Measurements from ENCODE around the gene CCDC82. TPM values are rescaled to one million over a fixed set of nuclear protein-coding genes. Genes with fewer than 3 reads are reported as not detected.

The CCDC82 gene
- total RNA-seq, 1 donor from 2014 or later, result 34.1 TPM

DNA sequence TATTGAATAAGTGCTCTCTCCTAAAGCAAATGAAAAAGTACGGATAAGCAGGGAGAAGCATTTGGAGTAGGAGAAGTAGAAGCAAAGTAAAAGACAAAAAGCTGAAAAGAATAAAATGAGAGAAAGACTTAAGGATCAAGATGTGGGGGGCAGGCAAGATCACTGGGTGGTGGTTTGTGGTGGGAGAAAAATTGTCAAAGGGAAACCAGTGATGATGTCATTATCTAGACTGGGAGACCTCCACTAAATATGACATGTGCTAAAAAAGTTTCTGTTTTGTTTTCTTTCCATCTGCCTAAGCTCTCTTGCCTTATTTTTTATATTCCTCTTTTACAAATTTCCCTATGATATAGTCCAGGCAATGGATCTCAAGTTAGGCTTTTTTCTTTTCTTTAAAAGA is 31.9 kb downstream of the CCDC82 start:
- no peaks in the 10 kb centered on the region for H3K4me1 Mint-ChIP-seq (ENCODE audit: unreplicated experiment)
- H3K36me3 Mint-ChIP-seq (ENCODE audit: low read depth, unreplicated experiment), result peaks cover 33% of the 10 kb centered on the region
- no peaks in the 10 kb centered on the region for H3K9me3 Mint-ChIP-seq (ENCODE audit: unreplicated experiment)
- no peaks in the 10 kb centered on the region for H3K27me3 Mint-ChIP-seq (ENCODE audit: unreplicated experiment)
- TF ChIP-seq, protein P1, sequence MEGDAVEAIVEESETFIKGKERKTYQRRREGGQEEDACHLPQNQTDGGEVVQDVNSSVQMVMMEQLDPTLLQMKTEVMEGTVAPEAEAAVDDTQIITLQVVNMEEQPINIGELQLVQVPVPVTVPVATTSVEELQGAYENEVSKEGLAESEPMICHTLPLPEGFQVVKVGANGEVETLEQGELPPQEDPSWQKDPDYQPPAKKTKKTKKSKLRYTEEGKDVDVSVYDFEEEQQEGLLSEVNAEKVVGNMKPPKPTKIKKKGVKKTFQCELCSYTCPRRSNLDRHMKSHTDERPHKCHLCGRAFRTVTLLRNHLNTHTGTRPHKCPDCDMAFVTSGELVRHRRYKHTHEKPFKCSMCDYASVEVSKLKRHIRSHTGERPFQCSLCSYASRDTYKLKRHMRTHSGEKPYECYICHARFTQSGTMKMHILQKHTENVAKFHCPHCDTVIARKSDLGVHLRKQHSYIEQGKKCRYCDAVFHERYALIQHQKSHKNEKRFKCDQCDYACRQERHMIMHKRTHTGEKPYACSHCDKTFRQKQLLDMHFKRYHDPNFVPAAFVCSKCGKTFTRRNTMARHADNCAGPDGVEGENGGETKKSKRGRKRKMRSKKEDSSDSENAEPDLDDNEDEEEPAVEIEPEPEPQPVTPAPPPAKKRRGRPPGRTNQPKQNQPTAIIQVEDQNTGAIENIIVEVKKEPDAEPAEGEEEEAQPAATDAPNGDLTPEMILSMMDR (IDR thresholded peaks at IDR 0.05; ENCODE audit: unreplicated experiment), result no peak
- no peak overlapping the region for H3K27ac Mint-ChIP-seq (ENCODE audit: unreplicated experiment)
- no peak overlapping the region for H3K4me3 Mint-ChIP-seq (ENCODE audit: unreplicated experiment)
- DNase-seq (ENCODE audit: low spot score), result no peak

- DNase-seq (ENCODE audit: low spot score), result no peak
- no peaks in the 10 kb centered on the region for H3K9me3 Mint-ChIP-seq (ENCODE audit: unreplicated experiment)
- TF ChIP-seq, protein P1 (IDR thresholded peaks at IDR 0.05; ENCODE audit: unreplicated experiment), result no peak
- peaks cover 33% of the 10 kb centered on the region for H3K36me3 Mint-ChIP-seq (ENCODE audit: low read depth, unreplicated experiment)
- no peak overlapping the region for H3K4me3 Mint-ChIP-seq (ENCODE audit: unreplicated experiment)
- H3K4me1 Mint-ChIP-seq (ENCODE audit: unreplicated experiment), result no peaks in the 10 kb centered on the region
- no peaks in the 10 kb centered on the region for H3K27me3 Mint-ChIP-seq (ENCODE audit: unreplicated experiment)
- H3K27ac Mint-ChIP-seq (ENCODE audit: unreplicated experiment), result no peak overlapping the region
Measured at GRCh38 chr11:96356848-96357247, 32.9 kb downstream of the CCDC82 start.

GRCh38 chr11:96342961-96343711 is 46.6 kb downstream of the CCDC82 start, which contains the start of gene MAML2:
Gene MAML2, minus strand, starts transcription at chr11:96343195. Its CDS starts 1,300 bp downstream, at chr11:96341895.
- H3K27ac Mint-ChIP-seq (ENCODE audit: unreplicated experiment), result peak within 1 kb of the TSS; percentile 67
- H3K9me3 Mint-ChIP-seq (ENCODE audit: unreplicated experiment), result no peaks in the 10 kb centered on the region
- peak within 1 kb of the TSS; percentile 91 for H3K4me3 Mint-ChIP-seq (ENCODE audit: unreplicated experiment)
- H3K27me3 Mint-ChIP-seq (ENCODE audit: unreplicated experiment), result no peaks in the 10 kb centered on the region
- TF ChIP-seq, protein P1 (IDR thresholded peaks at IDR 0.05; ENCODE audit: unreplicated experiment), result peak; percentile 77
- peak; percentile 86 for DNase-seq (ENCODE audit: low spot score)
- peaks cover 13% of the 10 kb centered on the region for H3K4me1 Mint-ChIP-seq (ENCODE audit: unreplicated experiment)
- peaks cover under 1% of the 10 kb centered on the region for H3K36me3 Mint-ChIP-seq (ENCODE audit: low read depth, unreplicated experiment)

- TF ChIP-seq, protein P1 (IDR thresholded peaks at IDR 0.05; ENCODE audit: unreplicated experiment), result no peak
- Mint-ChIP-seq H3K36me3 (ENCODE audit: low read depth, unreplicated experiment) (no peaks in the 10 kb centered on the region), H3K9me3 (ENCODE audit: unreplicated experiment) (no peaks in the 10 kb centered on the region), H3K4me1 (ENCODE audit: unreplicated experiment) (peaks cover 13% of the 10 kb centered on the region), H3K27me3 (ENCODE audit: unreplicated experiment) (no peaks in the 10 kb centered on the region), H3K4me3 (ENCODE audit: unreplicated experiment) (peak overlapping the region; percentile 91), H3K27ac (ENCODE audit: unreplicated experiment) (peak overlapping the region; percentile 67)
- DNase-seq (ENCODE audit: low spot score), result no peak
Measured at GRCh38 chr11:96342014-96342960, 47.4 kb downstream of the CCDC82 start.
